MM.1S (cell line): ENCODE measurements around the gene MRI1.

ENCODE experiments used
- CTCF ChIP-seq: fragments of 300-600 bp; sonication (generic); IDR thresholded peaks from 2 replicates; pipeline ENCODE4 v1.5.1; 2016; ENCODE audit warnings: antibody characterized with exemption, low read length, mixed read lengths
- EZH2 ChIP-seq: fragments of 300-600 bp; sonication (generic); optimal IDR thresholded peaks from 2 replicates; pipeline ENCODE3; 2017; ENCODE audit warnings: low read depth, mild to moderate bottlenecking, antibody characterized with exemption, low read length, mixed read lengths
- EZH2phosphoT487 ChIP-seq: fragments of 300-600 bp; sonication (generic); IDR thresholded peaks from 2 replicates; pipeline ENCODE4 v1.6.1; 2018; ENCODE audit warnings: antibody characterized with exemption, low read length

- TF ChIP-seq CTCF (no peak), EZH2 (no peak), EZH2phosphoT487 (no peak)
Measured at GRCh38 chr19:13774217-13775191, 10.2 kb downstream of the MRI1 start, which contains the start of gene C19orf53.
